PC-9 (cell line): ENCODE results near the gene VAV3. TPM values are rescaled to one million over a fixed set of nuclear protein-coding genes. Genes with fewer than 3 reads are reported as not detected.

Experiments used
- BruUV-seq: library from RNA; stranded (reverse); fragments of 400-500 nt; replicated peaks from 2 replicates; lab custom pipeline; 2021; lab: Mats Ljungman, UMichigan
- CTCF ChIA-PET: fragments of 300-600 bp; sonication (Branson Sonifier 250); formaldehyde crosslinking; loops from one replicate; lab custom pipeline; 2022; ENCODE audit warnings: antibody characterized with exemption; lab: Charles Lee
- POLR2A ChIA-PET: fragments of 300-600 bp; sonication (Branson Sonifier 250); formaldehyde crosslinking; loops from one replicate; lab custom pipeline; 2022; ENCODE audit warnings: antibody characterized with exemption; ENCODE audit not compliant: unreplicated experiment; lab: Charles Lee
- DNase-seq, 2 experiments: peaks; one replicate each; pipeline versions ENCODE4 v3.0.0 to v3.0.0-alpha.2; 2015 to 2022; ENCODE audit warnings: mixed read lengths in 1 of 2
- H2AFZ ChIP-seq: fragments of 200-600 bp; sonication (generic); 2 replicates; pipeline ENCODE4 v1.8.1; 2017; ENCODE audit warnings: antibody characterized with exemption
- H3F3A ChIP-seq: fragments of 200-600 bp; sonication (generic); 2 replicates; pipeline ENCODE4 v1.8.1; 2017; ENCODE audit warnings: antibody characterized with exemption, mild to moderate bottlenecking, low read depth; ENCODE audit not compliant: insufficient read depth
- H3K27ac ChIP-seq: fragments of 200-600 bp; sonication (generic); 2 replicates; pipeline ENCODE4 v1.6.1; 2016; ENCODE audit warnings: mixed run types
- H3K27me3 ChIP-seq: fragments of 200-600 bp; sonication (generic); 2 replicates; pipeline ENCODE4 v1.6.1; 2016; ENCODE audit warnings: low read depth, mixed run types; ENCODE audit not compliant: insufficient read depth
- H3K36me3 ChIP-seq: fragments of 200-600 bp; sonication (generic); 2 replicates; pipeline ENCODE4 v1.6.1; 2016; ENCODE audit warnings: low read depth, mixed run types
- H3K4me1 ChIP-seq: fragments of 200-600 bp; sonication (generic); replicated peaks from 2 replicates; pipeline ENCODE4 v1.6.1; 2016; ENCODE audit warnings: mixed run types; ENCODE audit not compliant: insufficient read depth
- H3K4me2 ChIP-seq: fragments of 200-600 bp; sonication (generic); 2 replicates; pipeline ENCODE4 v1.6.1; 2017; ENCODE audit warnings: mixed run types
- H3K4me3 ChIP-seq: fragments of 200-600 bp; sonication (generic); 2 replicates; pipeline ENCODE4 v1.6.1; 2016; ENCODE audit warnings: mixed run types
- H3K79me2 ChIP-seq: fragments of 200-600 bp; sonication (generic); 2 replicates; pipeline ENCODE4 v1.6.1; 2017; ENCODE audit warnings: low read depth, mixed run types
- H3K9me2 ChIP-seq: fragments of 200-600 bp; sonication (generic); 2 replicates; pipeline ENCODE4 v1.8.1; 2017; ENCODE audit warnings: mild to moderate bottlenecking; ENCODE audit not compliant: insufficient read depth
- H3K9me3 ChIP-seq: fragments of 200-600 bp; sonication (generic); 2 replicates; pipeline ENCODE4 v1.8.1; 2016; ENCODE audit warnings: low read depth; ENCODE audit not compliant: insufficient read depth
- H4K20me1 ChIP-seq: fragments of 200-600 bp; sonication (generic); 2 replicates; pipeline ENCODE4 v1.8.1; 2017; ENCODE audit not compliant: insufficient read depth
- EZH2 ChIP-seq: fragments of 200-600 bp; sonication (generic); IDR thresholded peaks from 2 replicates; pipeline ENCODE4 v1.8.0; 2017; ENCODE audit warnings: antibody characterized with exemption, low read depth
- intact Hi-C: fragments of 100-400 bp; cut with micrococcal nuclease; formaldehyde crosslinking; loops from one replicate; pipeline ENCODE4 v1.10.0; 2022; ENCODE audit not compliant: unreplicated experiment
- total RNA-seq: library from RNA; stranded (reverse); gene quantifications from 2 replicates; pipeline ENCODE4 v1.2.3, GENCODE V29; 2021
- TF ChIP-seq, protein P1 (sequence below): fragments of 200-600 bp; sonication (generic); conservative IDR thresholded peaks from 2 replicates; pipeline ENCODE4 v1.6.1; 2017; ENCODE audit warnings: mixed run types, antibody characterized with exemption, mild to moderate bottlenecking, moderate library complexity

Gene VAV3
- total RNA-seq, 1 experiment from 2014 or later, result 1.7 TPM

DNA sequence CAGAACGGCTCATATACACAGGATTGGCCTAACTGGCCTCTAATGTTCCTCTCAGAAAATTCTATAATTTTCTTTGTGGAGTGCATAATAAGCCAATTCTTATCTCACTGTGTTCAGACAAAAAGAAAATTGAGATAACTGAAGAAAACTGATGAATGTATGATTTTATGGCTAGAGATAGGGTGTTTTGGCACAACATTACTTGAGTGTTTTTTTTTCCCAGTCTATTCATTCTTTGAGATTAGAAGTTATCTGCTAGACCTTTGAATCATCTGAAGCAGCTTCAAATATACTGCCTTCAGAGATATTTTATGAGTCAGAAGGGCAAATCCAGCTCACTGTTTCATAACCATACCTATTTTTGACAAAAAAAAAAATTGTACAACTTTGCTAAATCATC is 85.6 kb downstream of the VAV3 start:
- Histone ChIP-seq H3K27me3 (no peaks in the 10 kb centered on the region), H3K27ac (no peak overlapping the region), H3K79me2 (no peaks in the 10 kb centered on the region), H3K9me3 (no peaks in the 10 kb centered on the region; the same call in 1 of the 2 replicates), H3K4me3 (no peak overlapping the region), H2AFZ (no peak overlapping the region), H3K9me2 (no peaks in the 10 kb centered on the region), H3F3A (no peaks in the 10 kb centered on the region), H3K4me2 (no peak overlapping the region), H3K4me1 (peaks cover 11% of the 10 kb centered on the region), H3K36me3 (no peaks in the 10 kb centered on the region), H4K20me1 (no peaks in the 10 kb centered on the region)
- intact Hi-C loops, result no loop called here
- BruUV-seq, result no TSS peak
- DNase-seq, result peak in 1 of 2 experiments; percentile 31
- TF ChIP-seq, protein P1, sequence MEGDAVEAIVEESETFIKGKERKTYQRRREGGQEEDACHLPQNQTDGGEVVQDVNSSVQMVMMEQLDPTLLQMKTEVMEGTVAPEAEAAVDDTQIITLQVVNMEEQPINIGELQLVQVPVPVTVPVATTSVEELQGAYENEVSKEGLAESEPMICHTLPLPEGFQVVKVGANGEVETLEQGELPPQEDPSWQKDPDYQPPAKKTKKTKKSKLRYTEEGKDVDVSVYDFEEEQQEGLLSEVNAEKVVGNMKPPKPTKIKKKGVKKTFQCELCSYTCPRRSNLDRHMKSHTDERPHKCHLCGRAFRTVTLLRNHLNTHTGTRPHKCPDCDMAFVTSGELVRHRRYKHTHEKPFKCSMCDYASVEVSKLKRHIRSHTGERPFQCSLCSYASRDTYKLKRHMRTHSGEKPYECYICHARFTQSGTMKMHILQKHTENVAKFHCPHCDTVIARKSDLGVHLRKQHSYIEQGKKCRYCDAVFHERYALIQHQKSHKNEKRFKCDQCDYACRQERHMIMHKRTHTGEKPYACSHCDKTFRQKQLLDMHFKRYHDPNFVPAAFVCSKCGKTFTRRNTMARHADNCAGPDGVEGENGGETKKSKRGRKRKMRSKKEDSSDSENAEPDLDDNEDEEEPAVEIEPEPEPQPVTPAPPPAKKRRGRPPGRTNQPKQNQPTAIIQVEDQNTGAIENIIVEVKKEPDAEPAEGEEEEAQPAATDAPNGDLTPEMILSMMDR, result no peak
- TF ChIP-seq EZH2, result no peak
- POLR2A ChIA-PET, result interaction anchor here (0.7 kb wide), 1 partner anchor 75 kb away, joined by 6 read pairs; no protein-coding TSS in a partner anchor
- CTCF ChIA-PET, result no interaction called here

DNA sequence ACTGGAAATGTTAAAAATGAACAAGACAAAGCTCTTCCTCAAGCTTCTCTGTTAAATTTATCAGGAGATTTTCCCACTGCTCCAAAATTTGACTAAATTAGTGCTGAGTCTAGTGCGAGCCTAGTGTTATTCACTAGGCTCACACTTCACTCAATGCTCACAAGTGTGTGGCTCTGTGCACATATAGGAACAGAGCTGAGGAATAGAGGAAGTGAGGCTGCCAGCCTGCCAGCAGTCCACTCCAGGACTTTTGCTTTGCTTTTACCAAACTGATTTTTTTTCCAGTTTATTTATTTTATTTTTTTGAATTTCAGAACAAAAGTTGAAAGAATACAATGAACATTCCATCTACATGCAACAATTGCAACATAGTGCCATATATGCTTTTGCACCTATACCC is 87.2 kb downstream of the VAV3 start:
- Histone ChIP-seq H3K9me3 (no peaks in the 10 kb centered on the region; the same call in 1 of the 2 replicates), H3K4me1 (peaks cover 11% of the 10 kb centered on the region), H3K36me3 (no peaks in the 10 kb centered on the region), H3K27ac (no peak overlapping the region), H2AFZ (no peak overlapping the region), H3F3A (no peaks in the 10 kb centered on the region), H4K20me1 (no peaks in the 10 kb centered on the region), H3K9me2 (no peaks in the 10 kb centered on the region), H3K4me3 (no peak overlapping the region), H3K27me3 (no peaks in the 10 kb centered on the region), H3K4me2 (no peak overlapping the region), H3K79me2 (no peaks in the 10 kb centered on the region)
- intact Hi-C loops, result no loop called here
- no TSS peak for BruUV-seq
- ChIA-PET CTCF (interaction anchor here (0.6 kb wide), 1 partner anchor 20 kb away, joined by 3 read pairs; no protein-coding TSS in a partner anchor), POLR2A (no interaction called here)
- TF ChIP-seq EZH2, result no peak
- TF ChIP-seq, protein P1, result no peak
- DNase-seq, result no peak

DNA sequence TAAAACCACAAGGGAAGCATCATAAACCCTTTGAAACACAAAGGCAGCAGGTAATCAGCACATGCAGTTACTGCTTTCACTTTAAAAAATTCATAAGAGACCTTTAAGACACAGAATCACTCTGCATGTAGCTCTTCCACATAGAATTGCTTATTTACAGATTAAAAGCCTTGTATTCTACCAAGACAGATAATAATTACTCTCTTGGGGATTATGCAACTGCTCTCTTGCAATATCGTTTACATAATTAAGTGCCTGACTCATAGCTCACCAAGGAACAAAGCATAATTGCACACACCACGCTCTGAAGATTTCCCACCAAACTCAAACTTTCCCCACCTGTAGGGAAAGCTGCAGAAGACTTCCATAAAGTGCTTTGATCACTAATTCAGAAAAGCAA is 87.9 kb downstream of the VAV3 start:
- Histone ChIP-seq H3K79me2 (no peaks in the 10 kb centered on the region), H3K36me3 (no peaks in the 10 kb centered on the region), H3K9me3 (no peaks in the 10 kb centered on the region; the same call in 1 of the 2 replicates), H3K4me1 (peaks cover 11% of the 10 kb centered on the region), H2AFZ (no peak overlapping the region), H3K9me2 (no peaks in the 10 kb centered on the region), H3K4me3 (no peak overlapping the region), H3K27me3 (no peaks in the 10 kb centered on the region), H3K27ac (no peak overlapping the region), H4K20me1 (no peaks in the 10 kb centered on the region), H3K4me2 (peak overlapping the region; percentile 13; the same call in 1 of the 2 replicates), H3F3A (no peaks in the 10 kb centered on the region)
- CTCF ChIA-PET, result no interaction called here
- POLR2A ChIA-PET, result no interaction called here
- BruUV-seq, result no TSS peak
- DNase-seq, result peak in 1 of 2 experiments; percentile 54
- intact Hi-C loops, result no loop called here
- TF ChIP-seq EZH2, result no peak
- TF ChIP-seq, protein P1, result no peak
